COLO668 (cell line): ENCODE measurements around the gene DOK5.

Experiments
- DNase-seq: peaks from one replicate; lab custom pipeline; 2025; ENCODE audit not compliant: unreplicated experiment; lab: John Stamatoyannopoulos, UW

The DOK5 gene

DNA sequence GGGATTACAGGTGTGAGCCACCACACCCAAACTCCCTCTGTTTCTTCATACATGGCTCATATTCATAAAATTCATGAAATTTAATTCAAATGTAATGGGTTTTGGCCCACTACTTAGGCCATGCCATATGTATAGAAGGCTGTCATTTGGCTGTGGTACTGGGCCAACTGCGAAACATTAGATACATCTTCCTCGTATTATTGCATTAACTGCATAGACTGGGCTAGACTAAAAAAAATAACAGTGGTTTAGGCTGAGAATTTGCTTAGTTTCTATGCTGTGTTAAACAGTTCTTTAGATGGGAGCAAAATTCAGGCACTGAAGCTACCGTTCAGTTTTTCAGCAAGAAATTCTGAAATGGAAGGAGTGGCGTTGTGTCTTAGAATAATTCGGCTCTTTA lies 133.6 kb downstream of the DOK5 start:
- no peak for DNase-seq

DNA sequence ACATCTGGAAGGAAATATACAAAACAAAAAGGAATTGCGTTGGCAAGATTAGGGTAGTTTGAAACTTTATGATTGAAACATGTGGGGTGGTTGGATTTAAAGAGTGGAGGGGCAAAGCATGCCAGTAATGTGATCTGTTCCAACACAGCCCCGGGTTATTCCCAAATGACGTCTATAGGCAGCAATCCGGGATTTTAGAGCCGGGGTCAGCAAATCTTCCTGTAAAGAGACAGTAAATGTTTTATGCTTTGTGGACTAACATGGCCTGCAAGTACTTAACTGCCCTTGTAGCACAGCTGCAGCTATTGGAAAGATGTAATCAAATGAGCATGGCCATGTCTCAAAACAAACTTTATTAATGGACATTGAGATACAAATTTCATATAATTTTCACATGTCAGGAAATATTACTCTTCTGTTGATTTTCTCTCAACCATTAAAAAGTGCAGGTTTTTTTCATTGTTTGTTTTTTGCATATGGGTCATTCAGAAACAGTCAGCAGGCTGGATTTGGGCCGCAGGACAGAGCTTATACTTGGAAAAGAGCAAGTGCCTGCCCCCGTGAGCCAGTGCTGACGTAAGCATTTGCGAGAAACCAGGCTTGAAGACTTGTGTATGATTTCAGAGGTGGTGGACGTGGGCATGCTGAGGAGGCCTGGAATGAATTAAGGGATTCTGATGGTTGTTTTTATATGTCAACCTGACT lies 136.5 kb downstream of the DOK5 start:
- DNase-seq: no peak

DNA sequence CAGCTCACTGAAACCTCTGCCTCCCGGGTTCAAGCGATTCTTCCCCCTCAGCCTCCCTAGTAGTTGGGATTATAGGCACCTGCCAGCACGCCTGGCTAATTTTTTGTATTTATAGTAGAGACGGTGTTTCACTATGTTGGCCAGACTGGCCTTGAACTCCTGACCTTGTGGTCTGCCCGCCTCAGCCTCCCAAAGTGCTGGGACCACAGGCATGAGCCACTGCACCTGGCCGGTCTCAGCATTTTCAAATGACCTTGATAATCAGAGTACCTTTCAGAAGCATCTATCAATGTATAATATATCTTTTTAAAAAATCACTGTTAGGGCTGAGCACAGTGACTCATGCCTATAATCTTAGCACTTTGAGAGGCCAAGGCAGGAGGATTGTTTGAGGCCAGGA lies 143.0 kb downstream of the DOK5 start:
- no peak for DNase-seq

DNA sequence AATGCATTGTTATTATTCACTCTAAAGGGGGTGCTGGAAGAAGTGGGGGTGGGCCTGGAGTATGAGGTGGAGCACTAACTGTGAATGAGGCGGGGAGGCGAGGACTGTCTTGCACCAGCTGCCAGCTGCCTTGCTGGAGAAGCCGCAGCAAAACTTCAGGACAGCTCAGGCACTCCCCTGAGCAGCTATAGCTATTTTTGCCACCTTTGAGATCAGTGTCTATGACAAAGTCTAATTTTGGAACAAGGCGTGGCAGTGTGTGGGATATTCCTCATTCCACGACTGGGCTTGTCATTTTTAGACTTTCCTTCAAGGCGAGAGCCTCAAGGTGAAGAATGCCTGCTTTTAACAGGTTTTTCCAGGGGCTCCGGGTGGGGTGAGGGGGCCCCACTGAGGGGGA lies 143.8 kb downstream of the DOK5 start:
- no peak for DNase-seq

DNA sequence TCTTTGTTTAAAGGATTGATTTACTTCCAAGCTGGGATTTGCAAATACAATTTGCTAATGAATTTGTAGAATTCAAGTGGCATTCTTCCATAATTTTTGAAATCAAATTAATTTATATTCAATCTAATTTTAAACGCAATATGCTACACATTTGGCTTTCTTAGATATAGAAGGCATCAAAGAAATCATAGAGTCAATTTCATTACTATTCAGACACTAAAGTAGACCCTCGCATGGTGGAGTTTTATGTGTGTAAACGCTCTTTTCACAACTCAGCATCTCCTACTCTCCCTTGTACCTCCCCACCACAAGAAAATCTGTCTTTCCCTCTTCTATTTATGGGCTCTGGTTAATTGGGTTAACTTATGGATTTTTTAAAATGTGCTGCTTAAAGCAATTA lies 144.3 kb downstream of the DOK5 start:
- no peak for DNase-seq

DNA sequence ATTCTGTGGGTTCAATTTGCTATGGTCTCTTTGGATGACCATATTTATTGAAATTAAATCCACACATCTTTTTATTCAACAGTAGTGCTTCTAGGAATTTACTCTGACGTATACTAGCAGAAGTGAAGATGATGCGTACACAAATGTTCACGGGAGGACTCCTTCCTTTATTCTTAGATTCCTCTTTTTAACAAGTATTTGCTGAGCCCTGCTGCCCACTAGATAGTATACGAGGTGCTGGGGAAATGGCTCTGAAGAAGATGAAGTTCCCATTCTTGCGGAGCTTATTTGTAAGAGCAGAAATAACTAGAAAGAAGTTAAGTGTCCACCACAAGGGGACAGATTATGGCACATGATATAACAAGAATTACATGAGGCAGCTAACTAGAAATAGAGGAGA lies 145.2 kb downstream of the DOK5 start:
- no peak for DNase-seq

DNA sequence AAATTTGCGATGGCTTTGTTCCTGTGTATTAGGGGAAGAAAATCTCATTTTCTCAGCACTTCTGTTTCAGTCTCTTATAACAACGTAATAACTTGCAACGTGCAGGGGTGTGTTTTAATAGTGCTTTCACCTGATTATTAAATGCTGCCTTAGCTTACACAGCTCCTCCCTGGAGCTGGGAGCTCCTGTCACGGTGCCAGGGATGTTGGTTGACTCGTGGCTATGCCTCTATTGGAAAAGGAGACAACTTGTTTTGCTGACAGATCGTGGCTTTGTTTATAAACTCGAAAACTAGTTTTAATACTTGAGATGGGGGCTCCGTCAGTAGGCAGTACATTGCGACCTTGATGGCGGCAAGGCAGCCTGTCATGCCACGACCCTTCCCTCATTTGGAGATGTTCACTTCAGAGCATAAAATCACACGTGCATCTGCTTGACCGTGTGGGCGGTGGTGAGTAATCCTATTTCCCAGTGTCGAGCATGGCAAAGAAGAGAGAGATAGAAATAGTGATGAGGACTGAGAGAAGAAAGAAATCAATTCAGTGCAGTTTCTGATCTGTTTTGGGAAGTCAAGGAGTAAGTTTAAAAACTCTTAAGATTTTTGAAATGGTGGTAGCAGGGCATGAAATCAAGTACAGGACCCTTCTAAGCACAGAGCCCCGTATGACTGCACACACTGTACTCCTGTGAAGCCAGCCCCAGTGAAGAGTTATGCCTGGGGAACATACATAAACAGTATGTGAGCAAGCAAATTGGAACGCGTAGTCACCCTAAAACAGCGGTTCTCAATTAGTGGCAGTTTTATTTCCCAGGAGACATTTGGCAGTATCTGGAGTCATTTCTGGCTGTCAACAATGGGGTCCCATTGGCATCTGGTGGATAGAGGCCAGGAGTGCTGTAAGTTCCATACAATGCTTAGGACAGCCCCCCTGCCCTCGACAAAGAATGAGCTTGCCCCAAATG lies 147.2 kb downstream of the DOK5 start:
- DNase-seq: no peak

DNA sequence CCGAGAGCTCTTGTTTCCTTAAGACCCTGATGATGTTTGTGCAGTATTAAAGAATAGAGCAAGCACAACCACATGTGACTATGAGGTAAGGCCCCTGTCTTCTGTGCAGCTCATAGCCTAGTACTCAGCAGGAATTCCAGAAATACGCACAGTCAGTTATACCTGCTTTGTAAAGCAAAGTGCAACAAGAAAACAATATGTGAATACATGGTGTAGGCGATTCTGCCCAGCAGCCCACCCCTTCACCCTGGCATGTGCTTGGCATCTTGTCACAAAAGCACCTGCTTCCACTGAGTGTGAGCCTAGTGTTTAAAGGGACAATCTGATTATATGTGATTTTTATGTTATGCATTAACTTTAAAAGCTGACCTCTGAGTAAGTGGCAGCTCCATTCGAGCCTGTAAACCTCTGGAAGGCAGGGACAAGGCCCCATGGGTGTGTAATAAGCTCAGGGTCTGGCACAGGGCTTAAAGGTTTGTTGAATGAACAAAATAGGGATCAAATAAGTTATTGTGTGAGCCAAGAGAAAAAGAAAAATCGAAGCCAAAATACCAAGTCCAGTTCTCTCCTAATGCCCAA lies 148.7 kb downstream of the DOK5 start:
- DNase-seq: no peak

DNA sequence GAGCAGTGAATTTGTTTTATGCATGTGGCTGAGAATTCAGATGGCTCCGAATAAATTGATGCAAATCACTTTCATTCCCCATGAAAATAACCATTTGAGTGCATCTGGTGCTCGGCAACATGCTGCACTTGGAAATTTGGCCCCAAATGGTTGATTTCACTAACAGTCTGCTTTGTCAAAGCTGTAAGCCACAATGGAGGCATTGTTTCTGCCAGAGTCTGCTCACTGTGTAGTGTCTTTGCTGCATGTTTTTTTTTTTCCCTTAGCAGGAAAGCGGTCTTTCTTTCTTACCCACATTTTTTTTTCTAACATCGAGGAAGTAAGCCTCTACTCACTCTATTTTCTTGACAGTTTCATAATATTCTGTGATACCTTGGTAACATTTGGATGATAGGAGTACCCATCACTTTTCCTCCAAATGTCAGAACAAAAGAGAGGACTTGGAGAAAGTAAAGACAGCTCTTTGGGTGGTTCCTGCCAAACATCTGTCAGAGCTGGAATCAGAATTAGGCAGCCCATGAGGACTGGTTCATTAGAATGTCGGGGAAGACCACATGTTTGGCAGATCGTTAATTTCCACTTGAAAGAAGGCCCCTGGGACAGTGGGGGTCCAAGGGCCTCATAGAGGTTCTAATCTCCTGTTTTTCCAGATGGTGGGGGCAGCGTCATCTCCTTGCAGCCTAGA lies 149.5 kb downstream of the DOK5 start:
- no peak for DNase-seq

DNA sequence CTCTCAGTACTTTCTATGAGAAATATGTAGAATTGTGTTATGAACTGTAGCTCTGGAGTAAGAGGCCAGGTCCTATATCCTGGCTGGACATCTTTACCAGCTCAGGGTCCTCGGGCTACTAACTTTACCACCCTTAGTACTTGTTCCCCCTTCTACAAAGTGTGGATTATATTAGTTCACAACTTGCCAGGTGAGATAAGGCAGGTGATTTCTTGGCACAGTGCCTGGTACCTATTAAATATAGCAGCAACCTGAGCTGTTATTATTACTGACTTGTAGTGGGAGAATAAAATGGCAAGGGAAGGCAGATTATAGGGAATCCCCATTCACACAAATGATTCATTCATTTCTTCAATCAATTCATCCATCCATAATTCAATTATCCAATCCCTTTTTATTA lies 150.1 kb downstream of the DOK5 start:
- DNase-seq: no peak

DNA sequence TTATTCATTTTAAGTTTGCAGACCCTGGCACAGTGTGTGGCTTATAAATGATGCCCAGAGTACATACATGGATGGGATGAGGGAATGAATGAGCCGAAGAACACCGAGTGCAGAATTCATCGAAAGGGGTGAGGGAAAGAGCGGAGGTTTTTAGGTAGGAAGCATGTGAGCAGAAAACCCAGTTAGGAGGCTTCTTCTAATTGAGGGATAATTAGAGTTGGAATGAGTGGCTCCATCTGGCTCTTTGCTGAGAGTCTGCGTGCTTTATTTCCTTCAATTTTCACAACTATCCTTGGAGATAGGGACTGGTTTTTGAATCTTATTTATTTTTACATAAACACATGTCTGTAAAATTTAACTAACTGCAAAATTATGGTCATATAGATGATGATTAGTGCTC lies 150.7 kb downstream of the DOK5 start:
- no peak for DNase-seq

DNA sequence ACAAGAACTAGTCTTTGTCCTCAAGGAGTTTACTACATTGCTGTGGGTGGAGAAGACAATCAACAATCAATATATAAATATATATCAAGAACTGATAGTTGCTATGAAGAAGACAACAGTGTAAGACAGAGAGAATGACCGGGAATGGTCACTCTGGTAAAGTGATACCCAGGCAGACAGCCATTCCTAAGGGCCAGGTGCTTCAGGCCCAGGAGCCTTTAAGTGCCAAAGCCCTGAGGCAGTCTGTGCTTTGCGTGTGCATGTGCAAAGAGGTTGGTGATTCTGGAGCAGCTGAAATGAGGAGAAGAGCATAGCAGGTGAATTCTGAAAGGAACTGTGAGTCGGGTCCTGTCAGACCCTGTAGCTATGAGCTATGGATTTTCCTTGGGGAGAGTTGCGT lies 154.2 kb downstream of the DOK5 start:
- no peak for DNase-seq

DNA sequence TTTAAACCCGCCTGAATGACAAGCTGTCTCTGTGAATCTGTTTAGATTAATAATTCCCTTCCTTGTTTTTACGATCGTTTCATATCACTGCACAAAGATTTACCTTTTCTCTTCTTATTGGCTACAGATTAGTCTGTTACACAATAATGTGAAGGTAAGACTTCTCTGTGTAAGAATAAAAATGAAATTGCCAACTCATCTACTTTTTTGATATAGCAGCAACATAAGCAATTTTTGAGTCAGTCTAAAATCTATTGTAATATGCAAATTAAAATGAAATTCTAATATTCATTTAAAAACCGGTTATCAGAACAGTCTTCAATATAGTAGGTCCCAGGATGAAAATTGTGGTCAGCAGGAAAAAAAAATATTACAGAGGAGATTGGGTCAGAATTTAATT lies 155.2 kb downstream of the DOK5 start:
- DNase-seq: no peak

DNA sequence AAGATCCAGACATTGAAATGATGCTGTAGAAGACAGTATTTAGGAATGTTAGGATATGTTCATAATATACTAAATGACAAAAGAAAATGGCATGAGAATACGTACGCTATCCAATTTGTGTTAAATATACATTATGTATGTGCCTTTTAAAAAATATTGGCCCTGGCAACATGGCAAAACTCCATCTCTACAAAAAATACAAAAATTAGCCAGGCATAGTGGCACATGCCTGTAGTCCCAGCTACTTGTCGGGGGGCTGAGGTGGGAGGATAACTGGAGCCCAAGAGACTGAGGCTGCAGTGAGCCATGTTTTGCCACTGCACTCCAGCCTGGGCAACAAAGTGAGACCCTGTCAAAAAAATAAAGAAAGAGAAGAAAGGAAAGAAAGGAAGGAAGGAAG lies 155.7 kb downstream of the DOK5 start:
- DNase-seq: no peak

DNA sequence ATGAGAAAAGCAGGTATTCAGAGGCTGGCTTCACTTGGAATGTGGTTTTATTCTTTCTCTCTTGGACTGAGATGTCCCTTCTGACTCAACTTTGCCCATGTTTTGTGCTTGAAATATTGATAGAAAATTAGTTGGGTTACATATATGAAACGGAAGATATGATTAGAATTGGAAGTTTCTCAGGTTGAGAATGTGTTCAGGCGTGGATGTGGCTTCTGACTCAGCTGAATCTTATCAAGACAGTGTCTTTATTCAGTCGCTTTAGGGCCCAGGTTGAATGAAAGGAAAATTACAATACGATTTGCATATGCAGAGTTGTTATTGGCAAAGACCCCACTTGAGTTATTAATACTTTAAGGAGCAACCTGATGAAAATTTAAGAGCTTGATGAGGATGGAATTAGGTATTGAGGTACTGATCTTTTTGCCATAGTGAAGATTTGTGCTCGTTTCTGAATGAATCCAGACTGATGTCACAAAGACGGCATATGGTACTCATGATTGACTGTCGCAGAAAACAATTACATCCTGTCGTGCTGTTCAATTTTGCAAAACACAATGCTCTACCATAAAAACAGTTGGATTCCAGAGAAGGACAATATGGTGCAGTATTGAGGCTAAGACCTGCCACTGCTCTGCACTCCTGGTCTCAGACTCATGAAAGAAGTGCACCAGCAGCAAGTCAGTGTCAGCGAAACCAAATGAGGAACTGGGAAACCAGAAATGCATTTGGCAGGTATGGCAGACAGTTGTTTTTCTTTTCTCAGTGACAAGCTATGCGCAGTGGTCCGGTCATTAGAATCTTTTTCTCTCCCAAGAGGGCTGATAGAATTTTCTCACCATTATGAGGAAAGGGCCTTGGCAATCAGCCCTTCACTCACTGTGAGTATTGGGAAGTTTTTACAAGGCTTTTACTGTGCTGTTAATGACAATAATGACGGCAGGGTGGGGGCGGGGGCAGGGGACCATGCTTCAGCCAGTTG lies 158.3 kb downstream of the DOK5 start:
- no peak for DNase-seq

DNA sequence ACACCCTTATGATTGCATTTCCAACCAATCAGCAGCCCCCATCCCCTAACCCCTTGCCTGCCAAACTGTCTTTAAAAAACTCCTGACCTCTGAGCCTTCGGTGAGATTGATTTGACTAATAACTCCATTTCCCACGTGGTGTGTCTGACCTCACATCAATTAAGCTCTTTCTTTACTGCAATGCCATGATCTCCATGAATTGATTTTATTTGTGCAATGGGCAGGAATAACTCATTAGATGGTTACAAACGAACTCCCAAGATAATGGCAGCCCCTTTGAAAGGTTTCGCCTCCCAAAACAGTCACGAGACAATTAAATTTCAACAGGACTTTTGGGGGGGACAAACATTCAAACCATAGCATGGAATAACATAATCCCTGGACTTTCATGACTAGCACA lies 161.2 kb downstream of the DOK5 start:
- no peak for DNase-seq

DNA sequence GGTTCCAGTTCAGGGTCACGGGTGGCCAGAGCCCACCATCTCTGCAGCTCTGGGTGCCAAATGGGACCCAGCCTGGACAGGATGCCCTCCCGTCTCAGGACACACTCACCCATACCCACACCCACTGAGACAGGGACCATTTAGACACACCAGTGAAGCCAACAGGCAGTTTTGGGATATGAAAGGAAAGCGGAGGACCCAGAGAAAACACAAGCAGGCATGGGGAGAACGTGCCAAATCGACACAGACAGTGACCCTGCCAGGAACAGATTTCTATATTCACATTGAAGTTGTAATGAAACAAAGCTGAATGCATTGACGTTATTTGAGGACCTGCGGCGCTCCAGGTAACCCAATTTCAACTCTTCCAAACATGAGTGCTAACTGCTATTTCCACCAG lies 164.5 kb downstream of the DOK5 start:
- DNase-seq: no peak

DNA sequence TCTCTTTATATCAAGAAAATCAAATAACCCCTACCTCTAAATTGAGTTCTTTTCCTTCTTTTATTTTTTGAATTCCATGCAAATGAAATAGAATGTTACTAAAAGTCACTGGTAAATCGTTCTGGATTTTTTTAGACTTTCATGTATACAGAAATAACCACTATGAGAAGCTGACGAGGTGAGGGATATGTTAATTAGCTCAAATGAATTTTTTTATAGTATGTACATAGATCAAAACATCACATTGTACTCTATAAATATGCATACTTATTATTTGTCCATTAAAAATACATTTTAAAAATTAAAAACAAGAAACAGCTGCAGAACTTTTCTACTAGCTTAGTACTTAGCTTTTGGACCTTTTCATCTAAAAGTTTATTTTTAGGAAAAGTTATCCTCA lies 165.4 kb downstream of the DOK5 start:
- DNase-seq: no peak

DNA sequence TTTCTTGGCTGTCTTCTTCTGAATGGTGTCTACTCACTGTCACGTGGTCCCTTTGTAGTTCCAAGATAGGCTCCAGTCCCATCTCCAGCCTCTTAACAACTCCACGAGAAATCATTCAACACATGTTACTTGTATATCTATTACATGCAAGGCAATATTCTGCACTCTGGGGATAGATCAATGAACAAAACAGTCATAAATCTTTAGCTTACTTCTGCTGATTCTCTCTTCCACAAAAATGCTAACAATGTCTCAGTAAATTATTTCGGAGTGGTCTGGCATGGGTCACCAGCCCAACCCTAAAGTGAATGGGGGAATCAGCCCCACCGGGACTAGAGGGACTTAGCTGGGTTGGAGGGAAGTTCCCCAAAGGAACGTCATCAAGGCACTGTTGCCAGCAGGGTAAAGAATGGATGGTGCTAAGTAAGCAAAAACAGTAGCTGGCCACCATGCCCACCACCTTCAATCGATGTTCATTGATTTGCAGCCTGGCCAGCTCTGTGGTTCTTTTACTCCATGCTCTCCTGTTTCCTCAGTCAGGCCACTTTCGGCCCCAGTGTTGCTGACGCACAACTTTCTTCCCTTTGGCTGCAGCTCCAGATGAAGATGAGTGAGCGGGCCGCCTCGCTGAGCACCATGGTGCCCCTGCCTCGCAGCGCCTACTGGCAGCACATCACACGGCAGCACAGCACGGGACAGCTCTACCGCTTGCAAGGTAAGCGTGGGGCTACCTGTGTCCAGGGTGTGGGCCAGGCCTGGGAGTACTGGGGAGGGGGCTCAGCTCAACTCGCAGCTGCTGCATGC lies 167.7 kb downstream of the DOK5 start:
- DNase-seq: no peak

DNA sequence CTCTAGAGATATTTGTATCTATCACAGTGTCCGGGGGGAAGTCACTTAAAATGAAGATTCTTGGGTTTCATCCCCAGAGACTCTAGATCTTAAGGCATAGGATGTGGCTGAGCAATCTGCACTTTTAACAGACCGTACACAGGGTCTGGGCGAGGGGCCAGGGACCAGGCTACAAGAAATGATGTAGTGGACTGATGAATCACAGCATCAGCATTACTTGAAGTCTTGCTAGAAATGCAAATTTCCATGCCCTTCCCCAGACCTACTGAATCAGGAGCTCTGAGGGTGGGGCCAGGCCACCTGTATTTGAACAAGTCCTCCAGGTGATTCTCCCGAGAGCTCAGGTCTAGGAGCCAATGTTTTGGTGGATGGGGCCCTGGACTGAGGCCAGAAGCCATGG lies 168.4 kb downstream of the DOK5 start:
- no peak for DNase-seq
